Stomach (tissue), 4 donors: Measurements from ENCODE around the gene UBE2V1.

Source experiments
- POLR2A ChIP-seq, 4 donors: fragments of 450-650 bp; IDR thresholded peaks; one replicate each; pipeline ENCODE4 v1.6.1; 2016; ENCODE audit warnings: antibody characterized with exemption in 4 of 4, control low read depth in 2 of 4, mild to moderate bottlenecking in 1 of 4, moderate library complexity in 1 of 4
- TF ChIP-seq, protein P1 (sequence below), 7 experiments: fragments of 450-650 bp in 4 of 7; fragments of 200-600 bp in 3 of 7; sonication (generic) in 3 of 7; IDR thresholded peaks; one replicate each; pipeline ENCODE4 v1.5.1; 2016 to 2019; ENCODE audit warnings: antibody characterized with exemption in 7 of 7, control low read depth in 2 of 7, mild to moderate bottlenecking in 1 of 7

DNA sequence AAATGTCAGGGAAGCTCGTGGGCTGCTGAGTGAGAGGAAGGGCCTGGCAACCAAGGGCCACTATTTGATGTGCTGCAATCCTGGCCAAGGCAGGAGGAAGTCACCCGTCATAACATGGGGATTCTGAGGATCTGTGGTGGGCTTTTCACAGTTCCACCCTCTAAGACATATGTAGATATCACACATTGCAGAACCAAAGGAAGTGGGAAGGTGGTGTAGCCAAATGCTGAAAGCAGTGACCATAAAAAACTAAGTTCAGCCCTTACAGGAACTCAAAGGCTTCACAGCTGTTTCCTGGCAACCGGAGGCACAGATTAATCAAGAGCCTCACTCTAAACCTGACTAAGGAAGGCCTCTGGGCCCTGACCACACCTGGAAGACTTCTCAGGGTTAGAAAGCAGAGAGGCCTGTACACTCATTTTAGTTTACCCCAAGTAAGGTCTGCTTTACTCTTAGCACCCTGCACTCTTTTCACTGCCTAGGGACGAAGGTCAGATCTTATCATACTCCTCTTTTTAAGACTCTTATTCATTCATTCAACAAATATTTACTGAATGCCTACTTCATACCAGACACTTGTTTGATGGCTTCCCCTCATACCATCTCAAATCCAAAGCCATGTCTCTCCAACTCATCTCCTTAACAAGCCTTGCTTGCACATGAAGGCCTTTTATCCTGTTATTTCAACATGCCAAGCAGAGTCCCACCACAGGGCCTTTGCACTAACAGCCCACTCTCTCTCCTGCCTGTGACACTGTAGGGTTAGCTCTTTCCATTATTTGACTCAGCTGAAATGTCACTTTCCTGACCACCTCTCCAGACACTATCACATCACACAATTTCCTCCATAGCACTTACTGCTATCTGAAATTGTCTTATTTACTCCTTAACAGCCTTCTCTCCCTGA is 2.6 kb downstream of the UBE2V1 start:
- TF ChIP-seq POLR2A (IDR thresholded peaks at IDR 0.05): no peak
- TF ChIP-seq, protein P1, sequence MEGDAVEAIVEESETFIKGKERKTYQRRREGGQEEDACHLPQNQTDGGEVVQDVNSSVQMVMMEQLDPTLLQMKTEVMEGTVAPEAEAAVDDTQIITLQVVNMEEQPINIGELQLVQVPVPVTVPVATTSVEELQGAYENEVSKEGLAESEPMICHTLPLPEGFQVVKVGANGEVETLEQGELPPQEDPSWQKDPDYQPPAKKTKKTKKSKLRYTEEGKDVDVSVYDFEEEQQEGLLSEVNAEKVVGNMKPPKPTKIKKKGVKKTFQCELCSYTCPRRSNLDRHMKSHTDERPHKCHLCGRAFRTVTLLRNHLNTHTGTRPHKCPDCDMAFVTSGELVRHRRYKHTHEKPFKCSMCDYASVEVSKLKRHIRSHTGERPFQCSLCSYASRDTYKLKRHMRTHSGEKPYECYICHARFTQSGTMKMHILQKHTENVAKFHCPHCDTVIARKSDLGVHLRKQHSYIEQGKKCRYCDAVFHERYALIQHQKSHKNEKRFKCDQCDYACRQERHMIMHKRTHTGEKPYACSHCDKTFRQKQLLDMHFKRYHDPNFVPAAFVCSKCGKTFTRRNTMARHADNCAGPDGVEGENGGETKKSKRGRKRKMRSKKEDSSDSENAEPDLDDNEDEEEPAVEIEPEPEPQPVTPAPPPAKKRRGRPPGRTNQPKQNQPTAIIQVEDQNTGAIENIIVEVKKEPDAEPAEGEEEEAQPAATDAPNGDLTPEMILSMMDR (IDR thresholded peaks at IDR 0.05): no peak
